ENCODE results near the gene TRIM8. TPM values are rescaled to one million over a fixed set of nuclear protein-coding genes. Genes with fewer than 3 reads are reported as not detected.

Gene TRIM8
- total and polyA plus RNA-seq, 2 donors (not counting 1 experiment from before 2014, with no cell fraction given) = 44.9 to 74.4 TPM

DNA sequence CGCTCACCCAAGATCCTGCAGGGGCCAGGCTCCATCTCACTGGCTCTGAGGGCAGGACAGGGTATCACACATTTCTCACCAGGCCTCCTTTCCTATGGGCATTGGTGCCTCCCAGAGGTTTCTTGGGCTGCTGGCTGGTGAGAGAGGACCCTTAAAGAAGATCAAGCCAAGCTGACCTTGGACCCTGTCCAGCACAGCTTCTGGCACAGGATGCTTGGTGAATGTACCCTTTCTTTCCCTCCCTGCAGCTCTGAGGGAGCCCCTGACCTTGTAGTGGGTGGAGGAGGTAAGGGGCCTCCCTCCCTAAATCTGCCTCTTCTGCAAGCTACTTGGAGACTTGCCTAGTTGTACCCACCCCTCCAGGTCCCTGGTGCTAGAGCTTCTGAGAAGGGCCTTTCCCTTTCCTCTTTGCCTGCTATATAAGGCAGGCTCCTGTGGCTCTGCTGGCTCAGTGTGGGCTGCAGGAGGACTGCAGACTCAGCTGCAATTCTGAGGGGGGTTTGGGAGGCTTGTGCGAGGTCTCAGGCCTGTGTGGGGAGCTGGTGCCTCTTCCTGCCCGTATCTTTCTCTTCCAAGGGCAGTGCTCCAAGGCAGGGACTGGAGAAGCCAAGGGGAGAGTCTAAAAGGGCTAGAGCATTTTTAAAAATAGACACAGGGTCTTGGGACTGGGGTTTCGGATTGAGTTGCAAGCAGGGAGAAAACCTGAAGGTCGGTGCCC is 11.7 kb upstream of the TRIM8 start:
- H3K4me1 ChIP-seq (ENCODE audit: control insufficient read depth in 2 of 2, insufficient read depth in 2 of 2, low read length in 2 of 2) = peaks cover 10 to 16% of the 10 kb centered on the region in 2 donors
- Mint-ChIP-seq H3K27ac (peak overlapping the region; percentile 20), H3K27me3 (no peaks in the 10 kb centered on the region), H3K9me3 (ENCODE audit: insufficient read depth) (no peaks in the 10 kb centered on the region), H3K4me1 (peaks cover 12% of the 10 kb centered on the region), H3K4me3 (no peak overlapping the region)
- H3K9me3 ChIP-seq (ENCODE audit: control extremely low read depth in 1 of 3, control insufficient read depth in 2 of 3, insufficient read depth in 1 of 3, low read length in 2 of 3) = no peaks in the 10 kb centered on the region
- ChIA-PET POLR2A (interaction anchor here (0.6 to 0.7 kb wide), 2 partner anchors 91 to 99 kb away, joined by 5 to 6 read pairs; no protein-coding TSS in a partner anchor), CTCF (interaction anchor here (1.2 kb wide), 1 partner anchor 49 kb away, joined by 3 read pairs; no protein-coding TSS in a partner anchor)
- ATAC-seq (ENCODE audit: low read depth) (no peak), DNase-seq (no peak)
- H3K27ac ChIP-seq (ENCODE audit: low read length in 2 of 2) = no peak overlapping the region
- no peak overlapping the region for H3K9ac ChIP-seq (ENCODE audit: low read length)
- no peak overlapping the region for H3K4me2 ChIP-seq (replicated peaks; ENCODE audit: low read depth, low read length, poor library complexity, severe bottlenecking)
- H3K4me3 ChIP-seq (ENCODE audit: control extremely low read depth in 1 of 5, extremely low read depth in 1 of 5, insufficient read depth in 1 of 5, low read depth in 2 of 5, low read length in 4 of 5) = no peak overlapping the region
- TF ChIP-seq, protein P1, sequence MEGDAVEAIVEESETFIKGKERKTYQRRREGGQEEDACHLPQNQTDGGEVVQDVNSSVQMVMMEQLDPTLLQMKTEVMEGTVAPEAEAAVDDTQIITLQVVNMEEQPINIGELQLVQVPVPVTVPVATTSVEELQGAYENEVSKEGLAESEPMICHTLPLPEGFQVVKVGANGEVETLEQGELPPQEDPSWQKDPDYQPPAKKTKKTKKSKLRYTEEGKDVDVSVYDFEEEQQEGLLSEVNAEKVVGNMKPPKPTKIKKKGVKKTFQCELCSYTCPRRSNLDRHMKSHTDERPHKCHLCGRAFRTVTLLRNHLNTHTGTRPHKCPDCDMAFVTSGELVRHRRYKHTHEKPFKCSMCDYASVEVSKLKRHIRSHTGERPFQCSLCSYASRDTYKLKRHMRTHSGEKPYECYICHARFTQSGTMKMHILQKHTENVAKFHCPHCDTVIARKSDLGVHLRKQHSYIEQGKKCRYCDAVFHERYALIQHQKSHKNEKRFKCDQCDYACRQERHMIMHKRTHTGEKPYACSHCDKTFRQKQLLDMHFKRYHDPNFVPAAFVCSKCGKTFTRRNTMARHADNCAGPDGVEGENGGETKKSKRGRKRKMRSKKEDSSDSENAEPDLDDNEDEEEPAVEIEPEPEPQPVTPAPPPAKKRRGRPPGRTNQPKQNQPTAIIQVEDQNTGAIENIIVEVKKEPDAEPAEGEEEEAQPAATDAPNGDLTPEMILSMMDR (IDR thresholded peaks at IDR 0.05) = no peak
- no peak for TF ChIP-seq EZH2 (IDR thresholded peaks at IDR 0.05; ENCODE audit: borderline replicate concordance, insufficient read depth, low read depth, low read length, poor library complexity, severe bottlenecking)
- H3K36me3 ChIP-seq (replicated peaks in 1 of 2; ENCODE audit: control extremely low read depth in 1 of 2, control insufficient read depth in 1 of 2, extremely low read depth in 1 of 2, insufficient read depth in 2 of 2, low read length in 1 of 2) = peaks cover 0 to 3% of the 10 kb centered on the region in 2 experiments
- no peaks in the 10 kb centered on the region for H3K27me3 ChIP-seq (replicated peaks in 1 of 4; ENCODE audit: control extremely low read depth in 1 of 4, control insufficient read depth in 3 of 4, insufficient read depth in 4 of 4, low read length in 3 of 4)
- 50% methylated on average over 5 of the region's 5 CpGs for whole genome bisulfite sequencing (ENCODE audit: insufficient coverage)
- intact Hi-C loops (cut with micrococcal nuclease) = no loop called here
- no peaks in the 10 kb centered on the region for H4K20me1 ChIP-seq (ENCODE audit: control insufficient read depth, insufficient read depth, low read length, poor library complexity, severe bottlenecking)
- no peaks in the 10 kb centered on the region for H3K79me2 ChIP-seq (ENCODE audit: control insufficient read depth, insufficient read depth, low read length)
- no peak overlapping the region for H2AFZ ChIP-seq (ENCODE audit: insufficient read depth, low read depth, low read length, poor library complexity, severe bottlenecking)

DNA sequence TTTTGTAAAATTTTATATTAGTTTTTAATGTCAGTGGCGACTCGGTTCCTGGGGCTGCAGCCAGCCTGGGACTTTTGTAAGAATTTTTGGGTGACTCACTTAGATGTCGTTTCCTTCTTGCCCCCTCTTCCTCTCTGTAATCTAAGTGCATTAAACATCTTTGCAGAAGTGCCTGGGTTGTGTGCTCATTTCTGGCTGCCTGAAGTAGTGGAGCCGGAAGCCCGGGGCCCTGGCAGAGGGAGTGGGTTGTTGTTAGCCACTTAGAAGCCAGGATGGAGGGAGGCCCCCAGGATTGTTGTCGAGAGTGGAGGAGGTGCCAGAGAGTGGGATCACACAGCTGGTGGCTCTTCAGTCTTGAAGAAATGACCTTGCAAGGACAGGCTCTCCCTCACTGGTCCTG is 11.0 kb upstream of the TRIM8 start:
- peak overlapping the region; percentile 67 for H3K27ac Mint-ChIP-seq
- H3K4me2 ChIP-seq (replicated peaks; ENCODE audit: low read depth, low read length, poor library complexity, severe bottlenecking) = no peak overlapping the region
- DNase-seq (no peak), ATAC-seq (ENCODE audit: low read depth) (no peak)
- no peak overlapping the region for H2AFZ ChIP-seq (ENCODE audit: insufficient read depth, low read depth, low read length, poor library complexity, severe bottlenecking)
- H3K4me3 ChIP-seq (ENCODE audit: control extremely low read depth in 1 of 5, extremely low read depth in 1 of 5, insufficient read depth in 1 of 5, low read depth in 2 of 5, low read length in 4 of 5) = no peak overlapping the region
- no peaks in the 10 kb centered on the region for H3K9me3 ChIP-seq (ENCODE audit: control extremely low read depth in 1 of 3, control insufficient read depth in 2 of 3, insufficient read depth in 1 of 3, low read length in 2 of 3)
- no peak overlapping the region for H3K9ac ChIP-seq (ENCODE audit: low read length)
- H3K27ac ChIP-seq (ENCODE audit: low read length in 2 of 2) = no peak overlapping the region
- no peaks in the 10 kb centered on the region for H3K27me3 ChIP-seq (replicated peaks in 1 of 4; ENCODE audit: control extremely low read depth in 1 of 4, control insufficient read depth in 3 of 4, insufficient read depth in 4 of 4, low read length in 3 of 4)
- no peak overlapping the region for H3K4me3 Mint-ChIP-seq
- H3K36me3 ChIP-seq (replicated peaks in 1 of 2; ENCODE audit: control extremely low read depth in 1 of 2, control insufficient read depth in 1 of 2, extremely low read depth in 1 of 2, insufficient read depth in 2 of 2, low read length in 1 of 2) = peaks cover 0 to 3% of the 10 kb centered on the region in 2 experiments
- intact Hi-C loops (cut with micrococcal nuclease) = no loop called here
- no peaks in the 10 kb centered on the region for H3K27me3 Mint-ChIP-seq
- ChIA-PET POLR2A (interaction anchor here (0.6 kb wide), 1 partner anchor 9 kb away, joined by 4 read pairs; no protein-coding TSS in a partner anchor), CTCF (no interaction called here)
- H3K4me1 Mint-ChIP-seq = peaks cover 12% of the 10 kb centered on the region
- peaks cover 10 to 16% of the 10 kb centered on the region in 2 donors for H3K4me1 ChIP-seq (ENCODE audit: control insufficient read depth in 2 of 2, insufficient read depth in 2 of 2, low read length in 2 of 2)
- H3K9me3 Mint-ChIP-seq (ENCODE audit: insufficient read depth) = no peaks in the 10 kb centered on the region
- H3K79me2 ChIP-seq (ENCODE audit: control insufficient read depth, insufficient read depth, low read length) = no peaks in the 10 kb centered on the region
- TF ChIP-seq EZH2 (IDR thresholded peaks at IDR 0.05; ENCODE audit: borderline replicate concordance, insufficient read depth, low read depth, low read length, poor library complexity, severe bottlenecking) = no peak
- WGBS (ENCODE audit: insufficient coverage) = 12% methylated on average over 3 of the region's 6 CpGs
- H4K20me1 ChIP-seq (ENCODE audit: control insufficient read depth, insufficient read depth, low read length, poor library complexity, severe bottlenecking) = no peaks in the 10 kb centered on the region
